Ammon's horn (tissue), 1 donor: ENCODE measurements around the gene ARHGEF28.

Experiments used
- DNase-seq: peaks from one replicate; pipeline ENCODE4 v3.0.0-alpha.2; 2016; ENCODE audit warnings: low spot score

Gene ARHGEF28

DNA sequence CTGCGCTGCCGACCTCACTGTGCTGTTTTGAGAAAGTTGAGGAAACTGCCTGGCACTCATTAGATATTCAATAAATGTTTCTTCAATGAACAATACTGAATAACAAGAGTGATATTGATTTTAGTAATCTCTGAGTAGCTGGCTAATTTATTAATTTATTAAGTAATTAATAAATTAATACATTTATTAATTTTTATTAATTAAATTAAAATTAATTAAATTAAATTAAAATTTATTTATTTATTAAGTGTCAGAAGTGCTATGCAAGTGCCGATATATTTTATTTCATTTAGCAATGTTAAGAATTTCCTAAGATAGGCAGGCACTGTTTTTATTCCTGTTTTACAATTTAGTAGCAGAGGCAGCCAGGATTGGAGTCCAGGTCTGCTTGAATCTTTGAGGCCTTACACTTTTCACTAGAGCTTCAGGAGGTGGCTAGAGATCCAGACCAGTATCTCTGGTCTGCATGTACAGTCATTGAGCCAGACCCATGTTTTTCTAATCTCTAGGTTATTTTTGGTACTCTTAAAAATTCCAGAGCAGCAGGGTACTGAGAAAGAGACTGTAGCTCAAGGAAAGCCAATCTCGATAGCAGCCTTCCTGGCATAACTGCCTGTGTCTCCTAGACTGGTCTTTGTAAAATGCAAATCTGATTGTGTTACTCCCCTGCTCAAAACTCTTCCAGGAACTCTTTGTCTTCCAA, 109.2 kb downstream of the ARHGEF28 start:
- no peak for DNase-seq

DNA sequence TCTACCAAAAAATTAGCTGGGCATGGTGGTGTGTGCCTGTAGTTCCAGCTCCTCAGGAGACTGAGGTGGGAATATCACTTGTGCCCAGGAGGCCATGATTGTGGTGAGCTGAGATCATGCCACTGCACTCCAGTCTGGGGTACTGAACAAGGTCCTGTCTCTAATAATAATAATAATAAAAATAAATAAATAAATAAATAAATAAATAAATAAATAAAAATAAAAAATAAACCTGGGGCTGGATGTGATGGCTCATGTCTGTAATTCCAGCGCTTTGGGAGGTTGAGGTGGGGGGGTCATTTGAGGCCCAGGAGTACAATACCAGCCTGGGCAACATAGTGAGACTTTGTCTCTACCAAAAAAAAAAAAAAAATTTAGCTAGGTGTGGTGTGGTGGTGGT, 113.7 kb downstream of the ARHGEF28 start:
- no peak for DNase-seq

DNA sequence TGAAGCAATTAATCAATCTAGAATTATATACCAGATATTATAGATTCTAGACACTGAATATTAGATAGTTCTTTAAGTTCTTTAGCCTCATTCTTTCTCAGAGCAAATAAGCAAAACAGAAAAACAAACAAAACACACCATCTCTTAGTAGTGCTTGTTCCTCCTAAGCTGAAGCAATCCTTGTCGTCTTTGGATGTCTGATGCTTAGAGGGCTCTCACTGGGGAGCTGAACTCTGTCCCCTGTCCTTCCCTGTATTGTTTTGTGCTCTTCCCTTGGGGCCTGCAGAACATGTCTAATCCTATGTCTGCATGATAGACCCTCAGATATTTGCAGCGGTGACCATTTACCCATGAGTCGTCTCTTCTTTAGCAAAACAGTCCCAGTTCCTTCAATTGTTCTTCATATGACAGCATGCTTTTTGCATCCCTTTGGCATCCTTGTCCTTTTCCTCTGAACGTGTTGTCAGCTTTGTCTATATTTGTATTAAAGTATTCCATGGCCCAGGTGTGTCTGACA, 114.3 kb downstream of the ARHGEF28 start:
- DNase-seq: no peak

DNA sequence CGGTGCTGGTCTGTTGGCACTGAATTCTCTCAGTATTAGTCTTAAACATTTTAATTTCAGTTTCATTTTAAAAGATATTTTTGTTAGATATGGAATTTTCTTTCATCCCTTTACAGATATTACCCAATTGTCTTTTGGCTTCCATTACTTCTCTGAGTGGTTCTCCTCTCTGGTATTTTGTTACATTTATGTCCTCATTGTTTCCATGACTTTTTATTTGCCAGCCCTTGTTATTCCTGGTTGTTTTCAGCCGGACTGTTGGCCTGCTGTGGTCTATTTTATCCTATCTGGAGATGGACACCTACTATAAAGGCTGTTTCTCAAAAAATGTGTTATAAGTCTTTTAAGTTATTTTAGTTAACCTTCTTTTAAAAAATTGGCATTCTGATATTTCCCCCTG, 117.2 kb downstream of the ARHGEF28 start:
- no peak for DNase-seq

DNA sequence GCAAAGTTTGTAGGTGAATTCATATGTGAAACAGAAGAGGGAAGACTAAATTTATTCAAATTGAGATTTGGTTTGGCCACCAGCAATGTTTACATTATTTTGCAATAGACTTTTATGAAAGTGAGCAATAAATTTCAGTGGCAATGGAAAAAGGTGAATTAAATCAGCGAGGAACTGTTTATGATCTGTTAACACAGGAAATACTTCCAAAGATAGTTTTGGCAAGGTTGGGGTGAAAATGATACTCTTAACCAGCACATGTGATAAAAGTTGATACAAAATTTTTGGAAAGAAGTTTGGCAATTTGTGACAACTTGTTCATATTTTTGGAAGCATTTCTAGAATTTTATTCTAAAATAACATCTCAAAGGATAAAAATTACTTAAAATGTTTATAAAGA, 119.8 kb downstream of the ARHGEF28 start:
- DNase-seq: no peak

DNA sequence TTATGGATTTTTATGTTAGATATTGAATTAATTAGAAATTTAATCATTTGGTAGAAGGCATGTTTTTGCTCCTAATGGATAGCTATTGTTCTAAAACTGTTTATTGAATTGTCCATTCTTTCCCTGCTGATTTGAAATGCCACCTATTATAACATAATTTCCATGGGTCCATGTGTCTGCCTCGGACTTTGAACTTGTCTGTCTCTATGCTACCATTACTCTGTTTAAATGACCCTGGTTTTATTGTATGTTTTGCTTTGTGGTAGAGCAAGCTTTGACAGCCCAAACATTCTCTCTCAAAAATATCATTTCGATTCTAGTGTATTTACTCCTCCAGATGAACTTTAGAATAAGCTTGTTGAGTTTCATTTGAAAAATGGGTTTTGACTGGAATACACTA, 120.6 kb downstream of the ARHGEF28 start:
- DNase-seq: no peak

DNA sequence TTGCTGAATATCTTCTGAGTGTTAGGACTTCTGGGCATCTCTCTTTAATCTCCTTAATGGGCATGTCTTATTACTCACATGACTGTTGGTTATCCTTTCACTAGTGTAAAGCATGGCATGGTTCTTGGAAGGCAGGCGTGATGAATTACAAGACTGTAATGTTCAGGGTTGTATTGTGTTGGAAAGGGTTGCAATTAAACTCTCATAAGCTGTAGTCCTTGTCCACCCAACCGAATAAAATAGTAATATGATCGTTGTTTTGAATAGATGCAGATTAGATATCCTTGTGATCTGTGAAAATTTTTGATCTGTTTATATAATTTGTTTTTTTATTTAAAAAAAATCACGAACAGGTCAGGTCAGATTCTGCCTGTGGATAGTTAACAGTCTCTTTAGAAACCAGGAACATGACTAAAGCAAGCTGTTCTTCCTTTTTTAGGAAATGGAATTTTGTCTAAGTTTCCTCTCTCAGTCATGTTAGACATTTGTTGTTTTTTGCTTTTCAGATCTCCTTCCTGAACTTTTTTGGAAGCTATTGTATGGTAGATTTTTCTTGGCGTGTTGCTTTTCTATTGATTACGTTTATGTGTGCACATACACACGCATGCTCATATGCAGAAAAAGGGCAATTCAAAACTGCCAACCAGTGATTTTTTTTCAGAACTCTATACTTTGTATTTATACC, 121.8 kb downstream of the ARHGEF28 start:
- DNase-seq: no peak

DNA sequence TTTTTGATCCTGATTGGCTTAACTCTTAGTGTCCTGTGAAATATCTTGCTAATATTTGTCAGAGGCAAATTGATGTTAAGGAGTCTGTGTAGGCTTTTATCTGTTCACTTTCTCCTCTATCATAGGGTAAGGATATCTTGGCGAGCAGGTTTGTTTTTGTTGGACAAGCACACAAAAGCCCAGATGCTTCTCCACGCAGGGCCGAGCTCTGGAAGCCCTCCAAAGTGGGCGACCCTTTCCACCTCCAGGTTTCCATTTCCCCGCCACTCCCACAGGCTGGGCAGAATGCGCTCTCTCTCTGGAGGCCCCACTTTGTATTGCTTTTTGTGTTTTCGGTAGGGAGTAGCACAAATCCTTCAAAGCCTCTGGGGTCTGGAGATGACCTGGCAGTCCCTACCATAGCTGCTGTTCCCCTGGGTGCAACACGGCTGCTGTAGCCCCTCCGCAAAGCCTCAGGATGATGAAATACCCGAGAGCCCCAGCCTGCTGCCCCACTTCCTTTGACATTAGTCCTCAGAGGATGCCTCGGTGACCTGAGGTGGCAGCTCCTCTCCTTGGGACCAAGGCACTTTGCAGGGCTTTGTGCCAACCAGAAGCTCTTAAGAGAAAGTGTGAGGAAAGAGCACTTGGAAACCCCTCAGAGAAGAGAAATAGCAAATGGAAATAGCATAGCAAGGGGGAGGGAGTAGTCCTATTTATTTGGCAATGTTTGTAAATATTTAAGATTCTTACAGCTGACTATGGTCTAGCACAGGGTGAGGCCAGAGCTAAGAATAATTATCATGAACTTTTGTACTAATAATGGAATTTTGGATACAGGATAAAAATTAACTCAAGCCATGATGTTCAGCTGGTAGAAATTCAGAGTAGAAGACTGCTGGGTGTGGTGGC, 122.8 kb downstream of the ARHGEF28 start:
- DNase-seq: no peak

DNA sequence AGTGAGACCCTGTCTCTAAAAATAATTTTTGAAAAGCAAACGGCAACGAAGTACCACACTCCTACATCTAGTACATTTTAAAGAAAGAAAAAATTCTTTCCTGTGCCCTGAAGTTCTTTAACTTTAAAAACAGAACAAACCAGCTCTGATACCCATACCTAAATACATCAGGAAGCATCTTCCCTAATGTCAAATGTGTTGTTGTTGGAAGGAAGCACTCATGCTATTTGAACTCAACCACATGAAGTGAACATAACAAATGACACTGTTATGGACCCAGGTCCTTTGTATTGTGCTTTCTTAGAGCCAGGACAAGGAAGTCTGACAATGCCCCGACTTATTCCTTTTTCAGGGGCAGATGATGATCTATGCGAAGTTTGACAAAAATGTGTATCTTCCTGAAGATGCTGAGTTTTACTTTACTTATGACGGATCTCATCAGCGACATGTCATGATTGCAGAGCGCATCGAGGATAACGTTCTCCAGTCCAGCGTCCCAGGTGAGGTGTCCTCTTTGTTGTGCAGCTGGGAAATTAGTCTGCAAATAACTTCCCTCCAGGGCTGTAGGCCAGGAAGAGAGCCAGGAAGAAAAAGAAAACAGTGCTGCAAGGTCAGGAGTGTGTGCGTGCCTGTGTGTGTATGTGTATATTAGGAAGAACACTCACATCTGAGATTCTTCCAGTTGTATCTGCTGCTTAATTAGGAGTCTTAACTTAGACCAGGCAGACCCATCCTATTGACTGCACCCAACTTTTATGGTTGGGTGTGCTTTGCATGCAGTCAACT, 123.7 kb downstream of the ARHGEF28 start:
- DNase-seq: no peak

DNA sequence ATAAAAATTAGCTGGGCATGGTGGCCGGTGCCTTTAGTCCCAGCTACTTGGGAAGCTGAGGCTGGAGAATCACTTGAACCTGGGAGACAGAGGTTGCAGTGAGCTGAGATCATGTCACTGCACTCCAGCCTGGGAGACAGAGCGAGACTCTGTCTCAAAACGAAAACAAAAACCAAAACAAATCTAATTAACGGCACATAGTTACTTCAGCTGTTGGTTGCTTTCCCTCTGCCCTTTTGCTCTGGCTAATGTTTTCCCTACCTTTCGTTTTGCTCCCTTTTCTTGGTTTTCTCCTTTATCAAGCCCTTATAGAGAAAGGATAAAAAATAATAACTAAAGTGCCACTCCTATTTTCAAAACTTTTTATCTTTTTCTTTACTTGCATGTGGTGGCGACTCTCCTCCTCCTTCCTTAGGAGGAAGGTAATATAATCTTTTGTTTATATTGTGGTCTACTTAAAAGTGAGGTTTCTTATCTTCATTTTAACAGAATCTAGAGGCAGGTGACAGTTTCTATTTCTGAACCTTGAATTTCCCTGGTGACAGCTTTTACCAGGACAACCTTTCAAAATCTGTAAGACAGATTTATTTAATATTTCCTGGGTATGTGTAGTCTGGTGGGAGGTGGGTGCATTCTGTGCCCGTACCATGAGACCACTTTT, 125.4 kb downstream of the ARHGEF28 start:
- DNase-seq: no peak

DNA sequence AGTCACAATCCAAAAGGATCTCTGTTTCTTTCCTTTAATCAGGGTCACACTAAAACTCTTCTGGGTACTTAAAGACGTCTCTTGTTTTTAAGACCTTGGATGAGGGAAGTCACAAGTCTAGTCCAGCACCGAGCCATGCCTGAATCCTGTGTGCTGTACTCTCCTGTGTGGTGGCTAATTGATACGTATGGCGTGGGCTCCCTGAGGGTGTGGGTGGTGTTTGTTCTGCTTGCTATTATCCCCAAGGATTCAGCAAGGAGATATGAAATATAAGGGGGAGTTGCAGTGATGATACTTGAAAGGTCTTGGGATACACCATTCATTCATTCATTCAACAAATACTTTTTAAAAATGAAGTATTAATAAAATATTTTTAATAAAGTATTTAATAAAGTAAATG, 128.3 kb downstream of the ARHGEF28 start:
- no peak for DNase-seq

DNA sequence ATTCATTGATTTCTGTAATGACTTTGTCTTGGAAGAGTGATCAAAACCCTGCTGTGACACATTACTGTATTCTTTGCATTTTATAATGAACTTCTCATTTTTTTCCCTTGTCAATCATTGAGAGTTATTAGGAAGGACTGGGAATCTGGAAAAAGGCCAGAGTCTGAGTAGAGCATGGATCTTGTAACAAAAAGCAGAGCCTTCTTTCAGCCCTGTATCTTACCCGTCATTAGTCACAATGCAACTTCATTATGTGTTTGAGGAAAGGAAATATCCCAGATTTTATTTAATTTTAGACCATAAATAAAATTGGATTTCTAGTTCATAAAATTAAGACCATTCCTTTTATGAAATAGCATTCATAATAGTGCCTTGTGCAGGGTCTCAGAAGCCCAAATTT, 131.4 kb downstream of the ARHGEF28 start:
- DNase-seq: no peak

DNA sequence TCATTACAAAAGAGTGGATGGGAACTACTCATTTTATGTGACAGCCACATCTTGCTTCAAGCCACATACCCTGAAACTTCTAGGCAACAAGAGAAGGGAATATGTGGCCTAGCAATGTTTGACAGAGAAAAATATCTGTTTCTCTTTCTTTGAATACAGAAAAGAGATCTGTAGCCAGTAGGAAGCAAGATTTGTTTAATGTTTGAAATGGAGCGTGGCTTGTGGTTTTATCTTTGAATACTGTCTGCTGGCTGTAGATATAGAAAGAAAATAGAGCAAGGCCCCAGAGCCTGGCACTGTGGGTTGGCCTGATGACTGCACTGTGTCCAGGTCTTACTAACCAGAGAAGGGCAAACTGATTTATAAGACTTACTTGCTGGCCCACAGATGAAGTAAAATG, 133.8 kb downstream of the ARHGEF28 start:
- no peak for DNase-seq

DNA sequence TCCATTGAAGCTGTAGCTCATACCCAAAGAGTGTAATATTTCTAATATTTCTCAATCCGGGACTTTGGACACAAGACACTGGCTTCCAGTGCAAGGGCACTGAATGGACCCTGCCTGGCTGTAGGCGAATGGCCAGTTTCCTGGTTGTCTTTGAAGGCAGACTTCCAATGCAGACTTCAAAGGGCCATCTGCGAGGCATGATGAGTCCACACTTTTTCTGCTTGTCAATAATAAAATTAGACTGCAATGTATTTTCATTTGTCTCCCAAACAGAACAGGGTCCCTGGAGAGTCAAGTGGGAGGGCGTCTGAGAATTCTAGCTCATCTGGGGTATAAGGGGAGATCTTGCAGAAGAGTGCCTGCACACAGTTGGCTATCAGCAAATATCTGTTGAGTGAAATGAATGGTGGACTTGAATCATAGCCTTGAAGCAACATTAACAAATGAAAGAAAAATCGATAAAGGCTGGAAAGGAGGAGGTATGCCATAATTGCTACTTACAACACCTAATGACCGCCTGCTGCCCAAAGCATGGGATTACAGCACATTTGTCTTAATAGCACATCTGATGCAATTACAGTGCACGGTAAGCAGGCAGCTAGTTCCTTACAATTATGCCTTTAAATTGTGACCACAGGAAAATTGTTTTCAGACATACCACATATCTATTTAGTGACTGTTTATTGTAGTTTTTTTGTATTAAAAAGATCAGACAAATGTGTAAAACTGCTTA, 137.5 kb downstream of the ARHGEF28 start:
- no peak for DNase-seq

DNA sequence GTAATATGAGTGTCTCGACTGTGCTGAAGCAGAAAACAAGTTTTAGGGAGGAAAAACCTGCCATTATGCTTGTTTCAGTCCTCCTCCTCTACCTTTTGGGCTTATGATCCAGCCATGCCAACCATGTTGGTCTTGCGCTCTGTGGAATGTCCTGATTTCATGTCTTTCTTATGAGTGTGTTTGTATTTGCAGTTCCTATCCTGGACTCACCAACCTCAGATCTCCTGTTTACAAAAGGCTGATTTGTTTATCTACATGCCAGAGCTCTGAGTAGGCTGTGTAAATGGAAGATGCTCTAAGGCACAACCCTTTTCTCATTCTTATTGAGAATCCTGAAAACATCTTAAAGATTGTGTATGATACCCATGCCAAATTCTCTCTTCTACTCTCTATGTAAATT, 138.6 kb downstream of the ARHGEF28 start:
- no peak for DNase-seq

DNA sequence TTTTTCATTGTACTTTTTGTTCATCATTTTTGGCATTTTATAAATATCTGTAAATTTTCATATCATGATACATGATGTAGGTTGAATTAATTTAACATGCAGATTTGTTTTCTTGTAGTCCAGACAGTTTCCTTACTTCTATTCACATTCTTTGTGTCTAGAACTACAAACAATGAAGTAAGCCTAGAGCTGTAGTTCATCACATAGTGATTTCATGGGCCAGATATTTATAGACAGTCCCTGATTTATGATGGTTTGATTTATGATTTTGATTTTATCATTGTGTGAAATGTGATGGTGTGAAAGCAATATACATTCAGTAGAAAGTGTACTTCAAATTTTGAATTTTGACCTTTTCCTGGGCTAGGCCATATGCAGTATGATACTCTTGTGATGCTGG, 139.0 kb downstream of the ARHGEF28 start:
- DNase-seq: no peak

DNA sequence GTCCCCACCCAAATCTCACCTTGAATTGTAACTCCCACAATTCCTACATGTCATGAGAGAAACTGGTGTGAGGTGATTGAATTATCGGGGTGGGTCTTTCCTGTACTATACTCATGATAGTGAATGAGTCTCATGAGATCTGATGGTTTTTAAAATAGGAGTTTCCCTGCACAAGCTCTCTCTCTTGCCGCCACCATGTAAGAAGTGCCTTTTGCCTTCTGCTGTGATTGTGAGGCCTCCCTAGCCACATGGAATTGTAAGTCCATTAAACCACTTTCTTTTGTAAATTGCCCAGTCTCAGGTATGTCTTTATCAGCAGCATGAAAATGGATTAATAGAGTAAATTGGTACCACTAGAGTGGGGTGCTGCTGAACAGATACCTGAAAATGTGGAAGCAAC, 140.9 kb downstream of the ARHGEF28 start:
- DNase-seq: no peak

DNA sequence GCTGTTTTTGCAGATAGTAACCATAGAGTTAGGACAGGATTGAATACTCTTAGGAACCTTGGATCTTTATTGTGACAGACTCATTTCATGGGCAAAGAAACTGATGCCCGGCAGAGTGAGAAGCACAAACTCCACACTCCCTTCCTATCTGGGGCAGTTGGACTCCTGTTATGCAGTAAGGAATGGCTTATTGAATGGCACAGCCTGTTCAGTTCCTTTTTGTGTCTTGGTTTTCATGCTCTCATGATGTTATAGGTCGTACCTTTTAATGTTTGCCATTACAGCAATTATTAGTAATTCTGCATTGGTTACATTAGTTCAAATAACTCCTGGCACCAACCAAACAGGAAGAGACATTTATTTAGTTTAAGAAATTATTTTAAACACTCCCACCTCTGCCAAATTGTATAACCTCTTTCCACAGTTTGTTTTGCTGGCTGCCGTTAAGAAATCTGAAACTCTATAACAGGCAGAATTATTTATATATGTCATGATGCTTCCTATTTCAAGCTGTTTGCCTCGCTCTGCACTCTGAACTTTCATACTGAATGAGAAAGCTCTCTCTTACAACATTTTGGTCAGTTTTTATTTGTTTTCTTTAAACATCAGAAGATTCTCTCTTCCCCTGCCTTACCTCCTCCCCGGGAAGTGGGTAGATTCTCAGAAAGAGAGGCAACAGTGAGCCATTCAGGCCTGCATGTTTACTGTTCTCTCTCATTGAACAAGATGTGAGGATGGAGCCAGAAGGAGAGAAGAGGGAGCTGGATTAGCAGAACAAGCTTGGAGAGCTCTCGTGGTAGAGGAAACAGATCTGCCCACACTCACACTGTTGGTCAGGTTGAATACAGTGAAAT, 144.4 kb downstream of the ARHGEF28 start:
- no peak for DNase-seq

DNA sequence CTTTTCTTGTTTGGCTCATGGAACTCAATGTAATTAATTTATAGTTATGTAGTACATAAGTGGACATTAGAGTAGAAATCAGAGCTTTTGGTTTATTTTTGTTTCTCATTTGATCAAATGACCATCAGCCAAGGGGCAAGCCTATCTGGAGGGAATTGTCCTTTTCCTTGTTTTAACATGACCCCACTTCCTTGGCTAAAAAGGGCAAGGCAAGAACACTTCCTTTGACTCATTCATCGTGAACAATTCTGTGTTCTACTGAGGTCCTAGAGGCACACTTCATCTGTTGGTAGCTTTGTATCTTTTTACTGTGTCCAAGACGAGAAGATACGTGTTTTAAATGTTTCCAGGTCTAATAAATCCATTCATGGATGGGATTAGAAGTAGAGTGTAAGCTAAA, 148.9 kb downstream of the ARHGEF28 start:
- DNase-seq: no peak

DNA sequence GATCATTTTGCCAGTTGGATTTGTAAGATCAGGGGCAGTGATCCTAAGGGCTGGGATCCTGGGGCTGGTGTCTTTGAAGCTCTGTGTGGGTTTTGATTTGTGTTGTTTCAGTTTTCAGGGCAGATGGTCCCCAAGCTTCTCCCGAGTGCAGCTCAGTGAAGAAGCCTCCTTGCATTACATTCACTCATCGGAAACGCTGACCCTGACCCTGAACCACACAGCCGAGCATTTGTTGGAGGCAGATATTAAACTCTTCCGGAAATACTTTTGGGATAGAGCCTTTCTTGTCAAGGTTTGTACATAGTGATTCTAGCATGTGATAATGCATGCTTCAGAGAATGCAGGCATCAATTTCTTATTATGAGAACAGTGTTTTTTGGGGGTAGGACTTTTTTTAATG, 150.4 kb downstream of the ARHGEF28 start:
- no peak for DNase-seq
